Endothelial cell of umbilical vein (primary cell): ENCODE measurements around the gene MALRD1. TPM values are rescaled to one million over a fixed set of nuclear protein-coding genes. Genes with fewer than 3 reads are reported as not detected.

Experiments used
- BruUV-seq: library from RNA; stranded (reverse); fragments of 400-500 nt; replicated peaks from 2 replicates; lab custom pipeline; 2021; lab: Mats Ljungman, UMichigan
- CTCF ChIA-PET: fragments of 300-600, 350-600 bp; sonication (Branson Sonifier 250); formaldehyde crosslinking; loops from one replicate; lab custom pipeline; 2021; ENCODE audit warnings: antibody characterized with exemption, inconsistent platforms; lab: Charles Lee
- POLR2A ChIA-PET: fragments of 300-600, 350-600 bp; sonication (Branson Sonifier 250); formaldehyde crosslinking; loops from one replicate; lab custom pipeline; 2021; ENCODE audit warnings: antibody characterized with exemption, inconsistent platforms; lab: Charles Lee
- DNase-seq: peaks from one replicate; pipeline ENCODE4 v3.0.0-alpha.2; 2011; ENCODE audit warnings: low read depth, low spot score
- FAIRE-seq: peaks from 2 replicates; lab custom pipeline; 2011; peaks lifted over from hg19 to GRCh38; lab: Jason Lieb, UNC
- H2AFZ ChIP-seq: 2 replicates; pipeline ENCODE4 v1.6.0; 2012; ENCODE audit warnings: low read depth, low read length, control low read depth, inconsistent platforms
- H3K27ac ChIP-seq: 2 replicates; pipeline ENCODE4 v1.5.1; 2011; ENCODE audit warnings: low read depth, mild to moderate bottlenecking, control low read depth, low read length, moderate library complexity; ENCODE audit not compliant: insufficient read depth
- H3K27me3 ChIP-seq, 2 experiments: 2 replicates each; pipeline versions ENCODE4 v1.6.0 to v1.6.1; 2011; ENCODE audit warnings: low read length in 2 of 2, mixed read lengths in 1 of 2; ENCODE audit not compliant: control insufficient read depth in 2 of 2, insufficient read depth in 2 of 2
- H3K36me3 ChIP-seq, 2 experiments: 2 replicates in 1 of 2; 3 replicates in 1 of 2; pipeline ENCODE4 v1.5.1; 2011; ENCODE audit warnings: low read length in 2 of 2, mild to moderate bottlenecking in 1 of 2, moderate library complexity in 1 of 2; ENCODE audit not compliant: control insufficient read depth in 2 of 2, insufficient read depth in 2 of 2; ENCODE audit errors: extremely low read depth in 1 of 2
- H3K4me1 ChIP-seq: 3 replicates; pipeline ENCODE4 v1.5.1; 2011; ENCODE audit warnings: mild to moderate bottlenecking, low read length; ENCODE audit not compliant: control insufficient read depth, insufficient read depth; ENCODE audit errors: extremely low read depth
- H3K4me2 ChIP-seq: 2 replicates; pipeline ENCODE4 v1.6.1; 2011; ENCODE audit warnings: low read length, control low read depth, mixed read lengths; ENCODE audit not compliant: insufficient read depth
- H3K4me3 ChIP-seq, 3 experiments: fragments of 200-600 bp in 1 of 3; sonication (generic), shearing (Covaris generic) in 1 of 3; replicated peaks in 1 of 3; 2 replicates each; pipeline ENCODE4 v1.5.1; 2011 to 2016; ENCODE audit warnings: control low read depth in 3 of 3, low read length in 3 of 3, mild to moderate bottlenecking in 2 of 3, inconsistent platforms in 1 of 3, low read depth in 1 of 3, moderate library complexity in 1 of 3; ENCODE audit not compliant: insufficient read depth in 1 of 3
- H3K79me2 ChIP-seq: 2 replicates; pipeline ENCODE4 v1.6.0; 2012; ENCODE audit warnings: low read length, inconsistent platforms; ENCODE audit not compliant: control insufficient read depth, insufficient read depth
- H3K9ac ChIP-seq: replicated peaks from 2 replicates; pipeline ENCODE3; 2011; ENCODE audit warnings: low read length, control low read depth; ENCODE audit not compliant: insufficient read depth; ENCODE audit errors: extremely low read depth
- H3K9me1 ChIP-seq: replicated peaks from 3 replicates; pipeline ENCODE4 v1.6.0; 2011; ENCODE audit warnings: mild to moderate bottlenecking, low read length; ENCODE audit not compliant: control insufficient read depth, insufficient read depth; ENCODE audit errors: extremely low read depth
- H3K9me3 ChIP-seq: replicated peaks from 2 replicates; pipeline ENCODE4 v1.5.1; 2012; ENCODE audit warnings: low read length, inconsistent platforms; ENCODE audit not compliant: control insufficient read depth, insufficient read depth
- H4K20me1 ChIP-seq: replicated peaks from 2 replicates; pipeline ENCODE3; 2011; ENCODE audit warnings: mild to moderate bottlenecking, low read length; ENCODE audit not compliant: control insufficient read depth, insufficient read depth; ENCODE audit errors: extremely low read depth
- EZH2 ChIP-seq: IDR thresholded peaks from 2 replicates; pipeline ENCODE4 v1.6.1; 2012; ENCODE audit warnings: borderline replicate concordance, low read depth, mild to moderate bottlenecking, moderate library complexity, low read length, inconsistent platforms; ENCODE audit not compliant: severe bottlenecking
- FOS ChIP-seq: IDR thresholded peaks from 2 replicates; pipeline ENCODE4 v1.6.1; 2011; ENCODE audit warnings: mild to moderate bottlenecking, low read length, moderate library complexity, borderline replicate concordance; ENCODE audit not compliant: insufficient read depth
- GATA2 ChIP-seq: IDR thresholded peaks from 2 replicates; pipeline ENCODE4 v1.7.0; 2011; ENCODE audit warnings: low read depth, mild to moderate bottlenecking, moderate library complexity, mixed read lengths, low read length; ENCODE audit not compliant: insufficient read length, insufficient read depth
- MYC ChIP-seq: IDR thresholded peaks from one replicate; pipeline ENCODE4 v1.6.1; 2011; ENCODE audit warnings: mild to moderate bottlenecking, low read depth, low read length
- POLR2A ChIP-seq: IDR thresholded peaks from 2 replicates; pipeline ENCODE4 v1.6.1; 2012; ENCODE audit warnings: low read depth, mild to moderate bottlenecking, control low read depth, low read length
- POLR2AphosphoS5 ChIP-seq: IDR thresholded peaks from 2 replicates; pipeline ENCODE4 v1.6.1; 2012; ENCODE audit warnings: low read depth, mild to moderate bottlenecking, control low read depth, low read length, moderate library complexity; ENCODE audit not compliant: insufficient read depth
- dilution Hi-C: fragments of 300-500 bp; cut with MboI; formaldehyde crosslinking; loops from one replicate; pipeline ENCODE4 v1.15.0; 2019; ENCODE audit warnings: low sequenced_read_pairs; ENCODE audit not compliant: extremely low pct_ligation_motif_present
- intact Hi-C: fragments of 100-400 bp; cut with micrococcal nuclease; formaldehyde crosslinking; loops from one replicate; pipeline ENCODE4 v1.10.0; 2022
- polyA plus RNA-seq, 4 experiments: library from polyadenylated mRNA; depleted of rRNA in 3 of 4; stranded (reverse) in 3 of 4; unstranded in 1 of 4; fragments of >200 nt; gene quantifications; 2 replicates each; pipeline versions ENCODE4 v1.2.1 to v1.2.3, GENCODE V29; 2011 to 2012; ENCODE audit warnings: missing spikeins in 1 of 4
- total RNA-seq: library from RNA; stranded (reverse); gene quantifications from 2 replicates; pipeline ENCODE4 v1.2.3, GENCODE V29; 2021
- TF ChIP-seq, protein P1 (sequence below): IDR thresholded peaks from 2 replicates; pipeline ENCODE4 v1.6.1; 2011; ENCODE audit not compliant: insufficient read depth, insufficient read length
- TF ChIP-seq, protein P2 (sequence below), 2 donors: IDR thresholded peaks; 1 replicate in 1 of 2; 2 replicates in 1 of 2; pipeline ENCODE4 v1.5.1; 2011; ENCODE audit warnings: low read length in 2 of 2, mild to moderate bottlenecking in 2 of 2, moderate library complexity in 2 of 2, control low read depth in 1 of 2, inconsistent platforms in 1 of 2, low read depth in 1 of 2; ENCODE audit not compliant: insufficient read depth in 1 of 2; ENCODE audit errors: extremely low read depth in 1 of 2

MALRD1 gene
- total and polyA plus RNA-seq, 2 donors (not counting 3 experiments of a cell fraction or from before 2014, with no cell fraction given) = not detected

DNA sequence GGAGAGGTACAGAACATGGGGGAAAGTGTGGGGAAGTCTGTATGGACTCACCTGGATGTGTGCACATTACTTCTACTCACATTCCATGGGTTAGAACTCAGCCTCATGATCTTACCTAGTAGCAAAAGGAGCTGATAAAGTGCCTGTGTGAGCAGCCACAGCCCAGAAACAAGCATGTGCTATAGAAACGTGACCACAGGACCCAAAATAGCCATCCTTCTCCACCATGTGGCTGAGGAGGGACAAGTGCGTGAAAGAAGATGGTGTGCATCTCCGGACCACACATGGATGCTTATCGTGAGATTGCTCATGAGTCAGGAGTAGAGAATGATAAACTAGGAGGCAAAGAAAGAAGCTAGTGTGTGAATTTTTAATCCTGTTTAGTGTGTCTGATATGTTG lies 431.3 kb downstream of the MALRD1 start:
- no peak overlapping the region for H3K4me2 ChIP-seq
- H3K9me1 ChIP-seq = no peaks in the 10 kb centered on the region
- intact Hi-C loops = no loop called here
- no peak overlapping the region for H2AFZ ChIP-seq
- H3K27me3 ChIP-seq = no peaks in the 10 kb centered on the region
- no peaks in the 10 kb centered on the region for H3K4me1 ChIP-seq
- H3K36me3 ChIP-seq = no peaks in the 10 kb centered on the region
- FAIRE-seq = no peak
- POLR2A ChIA-PET = no interaction called here
- H3K9me3 ChIP-seq = peaks cover 5% of the 10 kb centered on the region
- no peak overlapping the region for H3K27ac ChIP-seq
- no peaks in the 10 kb centered on the region for H3K79me2 ChIP-seq
- H4K20me1 ChIP-seq = no peaks in the 10 kb centered on the region
- BruUV-seq = no TSS peak
- CTCF ChIA-PET = no interaction called here
- no peak for DNase-seq
- no peak overlapping the region for H3K4me3 ChIP-seq
- no peak for TF ChIP-seq MYC
- TF ChIP-seq POLR2AphosphoS5 = no peak
- TF ChIP-seq GATA2 = no peak
- no peak for TF ChIP-seq EZH2
- no peak for TF ChIP-seq FOS
- TF ChIP-seq POLR2A = no peak
- TF ChIP-seq, protein P1, sequence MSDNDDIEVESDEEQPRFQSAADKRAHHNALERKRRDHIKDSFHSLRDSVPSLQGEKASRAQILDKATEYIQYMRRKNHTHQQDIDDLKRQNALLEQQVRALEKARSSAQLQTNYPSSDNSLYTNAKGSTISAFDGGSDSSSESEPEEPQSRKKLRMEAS = no peak
- TF ChIP-seq, protein P2, sequence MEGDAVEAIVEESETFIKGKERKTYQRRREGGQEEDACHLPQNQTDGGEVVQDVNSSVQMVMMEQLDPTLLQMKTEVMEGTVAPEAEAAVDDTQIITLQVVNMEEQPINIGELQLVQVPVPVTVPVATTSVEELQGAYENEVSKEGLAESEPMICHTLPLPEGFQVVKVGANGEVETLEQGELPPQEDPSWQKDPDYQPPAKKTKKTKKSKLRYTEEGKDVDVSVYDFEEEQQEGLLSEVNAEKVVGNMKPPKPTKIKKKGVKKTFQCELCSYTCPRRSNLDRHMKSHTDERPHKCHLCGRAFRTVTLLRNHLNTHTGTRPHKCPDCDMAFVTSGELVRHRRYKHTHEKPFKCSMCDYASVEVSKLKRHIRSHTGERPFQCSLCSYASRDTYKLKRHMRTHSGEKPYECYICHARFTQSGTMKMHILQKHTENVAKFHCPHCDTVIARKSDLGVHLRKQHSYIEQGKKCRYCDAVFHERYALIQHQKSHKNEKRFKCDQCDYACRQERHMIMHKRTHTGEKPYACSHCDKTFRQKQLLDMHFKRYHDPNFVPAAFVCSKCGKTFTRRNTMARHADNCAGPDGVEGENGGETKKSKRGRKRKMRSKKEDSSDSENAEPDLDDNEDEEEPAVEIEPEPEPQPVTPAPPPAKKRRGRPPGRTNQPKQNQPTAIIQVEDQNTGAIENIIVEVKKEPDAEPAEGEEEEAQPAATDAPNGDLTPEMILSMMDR (IDR thresholded peaks at IDR 0.05; ENCODE audit: extremely low read depth in 1 of 2, insufficient read depth in 1 of 2, low read depth in 1 of 2, low read length in 2 of 2) = no peak
- no peak overlapping the region for H3K9ac ChIP-seq
- dilution Hi-C loops = no loop called here
